GM08714 (cell line): Measurements from ENCODE around the gene SPDYE4.
A peak's percentile ranks its signal among the peaks of the same experiment; 100 is the strongest.
"Not testable (repeated sequence)": the region's sequence is repeated elsewhere in the genome, so short reads cannot be mapped to it uniquely, and the experiment has no call there.

ENCODE experiments used
- H3K4me3 ChIP-seq: fragments of 200-500 bp; sonication (Bioruptor generic); 2 replicates; pipeline ENCODE4 v1.5.1; 2014; ENCODE audit warnings: mild to moderate bottlenecking, low read length, inconsistent platforms
- ZNF274 ChIP-seq: IDR thresholded peaks from 2 replicates; pipeline ENCODE4 v1.6.1; 2012; ENCODE audit warnings: mild to moderate bottlenecking, low read depth, low read length

Gene SPDYE4, protein sequence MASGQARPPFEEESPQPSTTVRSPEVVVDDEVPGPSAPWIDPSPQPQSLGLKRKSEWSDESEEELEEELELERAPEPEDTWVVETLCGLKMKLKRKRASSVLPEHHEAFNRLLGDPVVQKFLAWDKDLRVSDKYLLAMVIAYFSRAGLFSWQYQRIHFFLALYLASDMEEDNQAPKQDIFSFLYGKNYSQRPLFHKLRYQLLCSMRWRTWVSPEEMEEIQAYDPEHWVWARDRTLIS

DNA sequence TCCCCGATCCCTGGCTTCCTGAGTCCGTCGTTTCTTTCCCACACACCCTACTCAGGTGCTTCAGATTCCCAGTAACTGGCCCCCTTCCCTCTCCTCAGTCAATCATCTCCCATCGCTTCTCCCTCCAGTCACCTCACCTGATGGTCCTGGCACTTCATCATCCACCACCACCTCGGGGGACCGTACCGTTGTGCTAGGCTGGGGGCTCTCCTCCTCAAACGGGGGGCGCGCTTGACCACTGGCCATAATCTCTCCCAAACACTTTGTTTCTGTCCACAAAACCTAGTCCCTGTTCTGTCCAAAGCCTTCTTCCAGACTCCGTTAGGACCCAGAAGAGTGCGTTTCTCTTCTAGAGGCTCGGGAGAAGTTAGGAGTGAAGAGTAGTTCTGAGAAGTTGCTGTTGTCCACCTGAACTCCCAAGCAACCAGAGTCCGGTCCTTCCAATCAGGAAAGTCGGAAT lies at the start of gene SPDYE4:
Gene SPDYE4 (minus strand): TSS at position 410 of the 460 bp plus-strand sequence. CDS start 164 bp downstream, at position 246.
- no peak for TF ChIP-seq ZNF274
- no peak within 1 kb of the TSS for H3K4me3 ChIP-seq

DNA sequence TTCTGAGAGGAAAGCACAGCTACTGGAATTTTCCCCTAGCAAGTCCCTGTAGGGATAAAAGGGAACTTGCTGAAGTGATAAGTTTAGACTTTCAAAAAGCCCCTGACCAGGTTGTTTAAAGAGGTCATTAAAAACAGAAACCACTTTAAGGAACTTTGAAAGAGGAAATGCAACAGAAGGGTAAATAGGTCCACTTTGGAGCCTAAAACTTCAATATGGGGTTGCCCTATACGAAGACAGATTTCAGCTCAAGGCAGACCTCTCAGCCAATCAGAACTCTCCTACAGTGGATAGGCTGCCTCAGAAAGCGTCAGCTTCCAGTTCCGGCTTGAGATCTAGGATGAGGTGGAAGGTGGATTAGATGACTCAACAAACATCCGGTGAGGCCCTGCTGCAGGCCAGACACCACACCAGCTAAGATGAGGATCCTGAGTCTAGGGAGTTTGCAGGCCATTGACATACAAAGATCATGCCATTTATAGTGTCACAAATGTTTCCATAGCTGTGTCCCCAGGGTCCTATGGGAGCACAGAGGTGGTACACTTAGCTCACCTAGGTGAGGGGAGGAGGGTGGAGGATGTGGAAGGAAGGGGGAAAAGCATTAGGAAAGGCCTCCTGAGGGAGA lies 48.7 kb upstream of the SPDYE4 start:
- peak overlapping the region; percentile 31; the same call in 1 of the 2 replicates for H3K4me3 ChIP-seq
- no peak for TF ChIP-seq ZNF274

DNA sequence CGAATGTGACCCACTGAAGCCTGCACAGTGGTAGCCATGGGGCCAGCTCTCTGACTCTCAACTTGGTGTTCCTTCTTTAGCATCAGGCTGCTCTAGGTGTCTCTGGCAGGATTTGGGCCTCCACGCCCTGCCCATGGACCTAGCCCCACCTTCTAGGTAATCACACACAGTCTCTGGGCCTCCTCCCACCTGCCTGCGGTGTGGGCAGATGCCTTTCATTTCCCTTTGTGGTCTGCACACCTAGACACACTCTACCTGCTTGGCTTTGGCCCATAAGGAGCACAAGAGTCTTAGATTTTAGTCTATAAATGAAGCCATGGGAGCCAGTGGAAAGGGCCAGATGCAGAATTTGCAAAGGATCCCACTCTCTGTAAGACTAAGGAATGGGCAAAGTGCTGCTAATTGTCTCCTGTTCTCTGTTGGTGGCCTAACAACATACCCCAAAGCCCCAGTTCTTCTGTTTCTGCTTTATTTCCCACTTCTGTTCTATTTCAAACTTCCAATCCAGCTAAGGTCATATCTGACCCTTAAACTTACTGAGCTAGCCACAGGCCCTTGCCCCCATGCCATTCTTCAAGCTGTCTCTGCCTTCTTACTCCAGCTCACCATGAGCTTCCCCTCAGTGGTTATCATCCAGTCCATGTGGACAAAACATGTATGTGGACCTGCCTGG lies 48.0 kb upstream of the SPDYE4 start:
- TF ChIP-seq ZNF274, result no peak
- no peak overlapping the region; the same call in 1 of the 2 replicates for H3K4me3 ChIP-seq

DNA sequence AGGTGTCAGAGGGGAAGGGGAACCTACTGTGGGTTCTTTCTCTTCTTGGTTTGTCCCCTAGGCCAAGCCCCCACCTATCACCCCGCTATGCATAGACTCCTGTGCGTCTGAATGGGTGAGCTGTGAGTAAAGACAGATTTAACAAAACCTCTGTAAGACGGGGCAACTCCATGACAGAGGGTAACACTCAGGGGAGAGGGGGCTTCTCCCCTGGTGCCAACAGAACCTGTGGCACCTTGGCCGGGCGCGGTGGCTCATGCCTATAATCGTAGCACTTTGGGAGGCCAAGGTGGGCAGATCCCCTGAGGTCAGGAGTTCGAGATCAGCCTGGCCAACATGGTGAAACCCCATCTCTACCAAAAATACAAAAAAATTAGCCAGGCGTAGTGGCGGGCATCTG lies 47.0 kb upstream of the SPDYE4 start:
- H3K4me3 ChIP-seq, result not testable (repeated sequence)

DNA sequence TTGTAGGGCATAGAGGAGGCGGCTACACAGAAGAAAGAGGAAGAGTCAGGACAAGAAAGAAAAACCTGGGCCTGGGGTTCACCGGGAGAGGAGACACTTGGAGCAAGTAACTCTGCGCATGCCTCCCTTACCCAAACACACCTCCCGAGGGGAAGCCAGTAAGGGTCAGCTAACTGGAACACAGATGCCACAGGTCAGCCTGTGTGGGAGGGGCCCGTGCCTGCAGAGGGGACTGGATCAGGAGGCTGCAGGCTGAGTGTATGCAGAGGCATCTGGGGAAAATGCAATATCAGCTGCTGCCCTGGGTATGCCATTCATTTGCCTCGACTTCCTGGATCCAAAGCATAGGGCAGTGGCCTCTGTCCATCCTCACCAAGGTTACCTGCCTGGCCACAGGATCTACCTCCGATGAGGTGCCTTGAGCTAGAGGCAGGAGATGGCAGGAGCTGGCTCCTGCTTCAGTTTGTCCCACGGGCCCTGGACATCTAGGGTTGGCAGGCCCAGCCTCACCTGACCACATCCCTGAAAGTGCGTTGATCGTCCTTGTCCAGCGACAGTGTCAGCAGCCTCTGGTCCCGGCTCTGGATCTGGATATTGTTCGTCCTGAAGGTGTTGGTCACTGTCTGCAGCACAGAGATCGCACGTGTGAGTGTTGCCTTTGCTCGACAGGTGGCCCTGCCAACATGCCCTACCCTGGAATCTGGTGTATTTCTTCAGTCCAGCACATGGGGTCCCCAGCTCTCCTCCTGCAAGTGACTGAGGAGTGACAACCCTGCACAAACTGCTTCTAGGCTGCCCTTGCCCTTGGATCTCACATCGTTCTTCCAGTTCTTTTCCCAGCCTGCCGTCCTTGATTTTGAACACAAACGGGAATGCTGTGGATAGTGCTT lies 45.4 kb upstream of the SPDYE4 start:
- TF ChIP-seq ZNF274, result no peak
- H3K4me3 ChIP-seq, result no peak overlapping the region

DNA sequence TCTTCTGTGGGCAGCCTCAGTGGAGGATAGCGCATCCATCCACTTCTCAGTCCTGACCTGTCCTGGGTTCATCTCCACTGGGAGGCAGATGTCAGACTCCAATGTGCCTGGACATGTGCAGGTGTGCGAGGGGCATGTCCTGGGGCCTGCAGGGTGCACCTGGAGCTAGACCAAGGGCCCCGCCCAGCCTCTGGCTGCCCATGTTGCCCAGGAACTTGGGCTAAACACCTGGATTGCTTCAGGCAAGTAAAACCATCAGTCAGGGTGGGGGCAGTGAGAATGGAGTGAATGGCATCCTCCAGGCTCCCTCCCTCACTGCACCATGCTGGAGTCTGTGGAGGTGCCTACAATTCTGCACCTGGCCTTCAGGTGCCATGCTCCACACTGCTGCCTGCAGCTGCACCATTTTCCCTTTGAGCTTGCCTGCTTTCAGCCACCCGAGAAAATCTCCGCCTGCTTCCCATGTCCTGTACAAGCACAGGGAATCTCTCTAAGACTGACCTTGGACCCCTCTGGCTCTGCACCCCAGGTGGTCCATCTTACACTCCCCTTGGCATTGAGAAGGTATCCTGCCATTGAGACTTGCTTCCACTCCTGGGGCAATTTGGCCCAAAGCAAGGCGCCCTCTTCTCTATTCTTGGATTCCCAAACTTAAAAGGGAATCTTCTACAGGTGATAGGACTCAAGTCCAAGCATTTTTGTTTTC lies 42.9 kb upstream of the SPDYE4 start:
- H3K4me3 ChIP-seq, result no peak overlapping the region

DNA sequence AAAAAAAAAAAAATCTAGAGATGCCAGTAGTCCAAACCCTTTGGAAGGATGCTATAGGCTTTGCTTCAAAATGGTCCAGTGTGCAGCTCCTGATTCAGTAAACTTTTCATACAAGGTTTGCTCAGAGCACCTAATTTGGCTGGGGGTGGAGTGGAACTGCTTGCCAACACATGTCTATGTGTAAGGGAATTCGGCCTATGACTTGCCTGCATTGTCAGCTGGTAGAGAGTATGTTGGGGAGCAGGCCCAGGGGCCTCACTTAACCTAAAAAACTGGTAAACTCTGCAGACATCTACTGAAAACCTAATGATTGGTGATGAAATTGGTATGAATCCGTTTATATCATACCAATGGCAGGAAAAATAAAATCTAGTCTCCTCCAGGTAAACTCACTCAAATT lies 42.3 kb upstream of the SPDYE4 start:
- TF ChIP-seq ZNF274, result no peak
- no peak overlapping the region for H3K4me3 ChIP-seq

More for the DNA sequence above, 42.9 kb upstream of the SPDYE4 start:
- no peak for TF ChIP-seq ZNF274

DNA sequence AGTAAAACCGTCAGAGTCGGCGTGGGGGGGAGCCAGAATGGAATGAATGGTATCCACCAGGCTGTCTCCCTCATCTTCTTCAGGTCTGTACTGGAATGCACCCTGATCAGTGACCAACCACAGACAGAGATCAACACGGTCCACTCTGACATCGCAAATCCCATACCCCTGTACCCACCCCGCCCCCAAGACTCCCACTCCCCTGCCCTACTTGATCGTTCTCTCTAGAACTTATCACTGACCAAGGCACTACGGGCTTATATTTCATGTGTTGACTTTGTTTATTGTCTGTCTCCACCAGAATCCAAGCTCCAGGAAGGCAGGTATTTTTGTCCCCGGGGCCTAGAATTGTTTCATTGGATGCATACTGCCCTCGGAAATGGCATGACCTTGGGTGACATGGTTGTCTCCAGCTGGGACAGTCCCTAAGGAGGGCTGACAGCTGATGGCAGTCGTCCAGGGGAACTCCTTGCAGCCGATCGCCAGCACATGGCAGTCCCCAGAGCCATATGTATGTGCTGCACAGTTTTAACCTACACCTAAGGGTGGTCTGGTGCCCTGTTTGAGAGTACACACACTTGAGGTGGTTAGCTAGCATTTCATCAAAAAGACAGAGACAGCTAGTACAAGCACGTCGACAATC lies 41.3 kb upstream of the SPDYE4 start:
- H3K4me3 ChIP-seq, result no peak overlapping the region
- TF ChIP-seq ZNF274, result no peak

DNA sequence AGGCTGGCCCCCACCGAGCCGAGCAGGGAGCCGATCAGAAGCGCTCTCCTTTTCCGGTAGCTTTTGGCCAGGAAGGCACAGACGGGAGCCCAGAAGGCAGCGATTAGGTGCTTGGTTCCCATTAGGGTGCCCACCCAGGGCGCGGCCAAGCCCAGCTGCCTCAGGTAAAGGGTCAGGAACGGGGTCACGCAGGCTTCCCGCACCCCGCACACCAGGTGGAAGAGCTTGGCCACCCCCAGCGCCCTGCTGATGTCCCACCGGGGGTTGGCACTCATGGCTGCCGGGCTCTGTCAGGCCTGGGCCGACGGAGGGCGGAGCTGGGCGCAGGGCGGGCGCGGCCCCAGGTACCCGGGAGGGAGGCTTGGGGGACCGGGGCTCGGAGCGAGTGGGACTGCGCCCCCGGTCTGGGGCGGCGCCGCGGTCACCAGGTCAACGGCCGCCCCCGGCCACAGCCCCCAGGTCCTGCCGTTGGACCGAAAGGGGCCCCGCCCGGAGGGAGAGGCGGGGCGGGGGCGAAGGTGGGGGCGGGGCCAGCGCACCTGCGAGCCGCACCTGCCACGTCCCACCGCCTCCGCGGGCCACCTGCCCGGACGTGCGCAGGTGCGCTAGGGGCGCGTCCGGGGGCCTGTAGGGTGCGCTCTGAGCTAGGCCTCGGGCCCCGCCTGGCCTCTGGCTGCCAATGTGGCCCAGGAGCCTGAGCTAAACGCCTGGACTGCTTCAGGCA lies 40.7 kb upstream of the SPDYE4 start, which contains the start of gene MFSD6L:
Gene MFSD6L (minus strand): TSS at position 520 of the 724 bp plus-strand sequence. CDS start 245 bp downstream, at position 275.
- no peak within 1 kb of the TSS for H3K4me3 ChIP-seq
- no peak for TF ChIP-seq ZNF274

DNA sequence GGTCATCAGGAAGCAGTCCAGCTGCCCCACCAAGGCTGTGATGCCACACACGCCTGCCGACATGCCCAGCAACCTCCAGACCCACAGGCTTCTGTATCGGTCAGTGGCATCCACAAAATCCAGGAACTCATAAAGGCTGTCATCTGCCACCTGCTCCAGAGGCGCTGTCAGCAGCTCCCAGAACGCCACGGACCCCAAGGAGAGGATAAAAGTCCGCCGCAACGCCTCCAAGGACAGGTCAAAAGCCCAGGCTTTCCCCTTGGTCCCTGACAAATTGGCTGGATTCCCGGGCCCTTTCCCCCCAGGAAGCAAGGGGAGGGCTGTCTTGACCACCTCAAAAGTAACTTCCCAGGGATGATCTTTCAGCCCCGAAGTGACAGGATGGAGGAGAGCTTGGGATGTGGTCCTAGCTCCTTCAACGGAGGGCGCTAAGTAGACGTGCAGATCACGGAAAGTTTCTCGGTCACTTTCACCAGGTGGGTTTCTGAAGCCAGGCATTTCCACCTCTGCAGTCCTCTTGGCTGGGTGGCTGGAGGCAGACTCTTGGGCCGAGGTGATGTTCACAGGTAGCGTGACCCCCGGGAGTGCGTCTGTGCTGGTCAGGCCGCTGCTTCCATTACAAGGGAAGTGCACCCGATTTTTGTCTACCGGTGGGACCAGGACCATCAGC lies 40.0 kb upstream of the SPDYE4 start:
- no peak overlapping the region for H3K4me3 ChIP-seq
- TF ChIP-seq ZNF274, result no peak

DNA sequence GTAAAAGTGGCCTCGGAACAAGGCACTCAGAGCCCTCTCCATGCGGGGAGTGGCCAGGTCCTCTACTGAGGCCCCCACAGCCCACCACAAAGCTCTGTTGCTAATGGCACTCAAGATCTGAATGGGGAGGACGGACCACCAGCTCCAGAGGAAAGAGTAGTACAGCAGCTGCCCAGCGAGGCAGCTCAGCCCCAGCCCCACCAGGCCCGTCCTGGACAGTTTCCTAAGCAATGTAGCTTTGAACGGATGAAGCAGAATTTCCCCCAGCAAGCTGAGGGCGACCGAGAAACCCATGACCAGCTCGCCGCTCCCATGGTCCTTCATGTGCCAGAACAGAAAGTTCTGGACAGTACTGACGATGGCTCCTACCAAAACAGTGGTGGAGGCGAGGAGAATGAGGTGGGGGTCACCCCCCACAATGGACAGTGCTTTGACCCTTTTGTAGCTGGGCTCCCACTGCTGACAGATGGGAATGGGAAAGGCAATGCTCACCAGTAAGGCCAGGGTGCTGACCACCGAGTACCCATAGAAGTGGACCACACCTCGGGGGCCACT lies 39.4 kb upstream of the SPDYE4 start:
- no peak overlapping the region for H3K4me3 ChIP-seq
- TF ChIP-seq ZNF274, result no peak

DNA sequence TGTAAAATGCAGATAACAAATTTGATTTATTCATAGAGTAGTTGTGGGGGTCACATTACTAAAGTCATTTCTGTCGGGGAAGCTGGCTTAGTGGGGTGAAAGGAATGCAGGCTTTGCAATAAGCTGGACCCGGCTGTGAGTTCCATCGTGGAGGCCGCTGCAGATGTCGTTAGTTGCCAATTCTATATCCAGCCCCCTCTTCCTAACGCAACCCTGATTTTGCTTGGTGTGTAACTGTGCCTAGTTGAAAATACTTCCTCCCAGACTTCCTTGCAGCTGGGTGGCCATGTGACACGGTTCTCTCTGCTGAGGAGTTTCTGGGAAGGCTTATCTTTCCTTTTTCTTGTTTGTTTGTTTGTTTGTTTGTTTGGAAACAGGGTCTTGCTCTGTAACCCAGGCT lies 36.3 kb upstream of the SPDYE4 start:
- no peak overlapping the region for H3K4me3 ChIP-seq
- no peak for TF ChIP-seq ZNF274
